ENCODE data around the gene LRRC43.

The LRRC43 gene, protein sequence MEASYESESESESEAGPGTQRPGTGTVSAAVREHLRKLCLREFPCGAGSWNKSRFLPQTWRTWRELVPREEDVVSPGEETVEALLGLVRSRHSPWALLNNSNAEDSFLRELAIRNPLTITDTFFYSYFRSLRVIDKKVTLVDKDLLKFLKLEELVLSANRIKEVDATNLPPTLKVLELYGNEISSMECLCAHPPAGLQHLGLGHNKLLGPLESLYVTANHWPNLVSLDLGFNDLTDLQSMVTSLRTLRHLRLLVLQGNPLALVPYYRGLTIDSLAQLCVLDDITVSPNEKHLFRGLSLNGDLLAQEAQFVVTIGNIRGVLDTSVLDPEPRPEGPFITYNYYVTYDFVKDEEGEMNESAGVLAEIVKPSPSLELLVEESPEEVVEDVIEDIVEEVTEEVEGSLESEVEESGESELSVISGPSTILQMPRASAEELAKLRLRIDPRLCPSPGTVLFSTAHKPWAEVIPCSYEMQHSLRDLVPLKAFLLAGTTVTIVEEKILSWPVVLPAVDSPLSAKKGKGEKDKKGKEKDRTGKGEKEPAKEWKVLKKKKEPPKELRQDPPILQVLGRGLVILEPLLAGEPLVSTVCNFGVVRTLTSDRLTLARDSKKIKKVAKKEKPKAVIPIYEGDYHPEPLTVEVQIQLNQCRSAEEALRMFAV

DNA sequence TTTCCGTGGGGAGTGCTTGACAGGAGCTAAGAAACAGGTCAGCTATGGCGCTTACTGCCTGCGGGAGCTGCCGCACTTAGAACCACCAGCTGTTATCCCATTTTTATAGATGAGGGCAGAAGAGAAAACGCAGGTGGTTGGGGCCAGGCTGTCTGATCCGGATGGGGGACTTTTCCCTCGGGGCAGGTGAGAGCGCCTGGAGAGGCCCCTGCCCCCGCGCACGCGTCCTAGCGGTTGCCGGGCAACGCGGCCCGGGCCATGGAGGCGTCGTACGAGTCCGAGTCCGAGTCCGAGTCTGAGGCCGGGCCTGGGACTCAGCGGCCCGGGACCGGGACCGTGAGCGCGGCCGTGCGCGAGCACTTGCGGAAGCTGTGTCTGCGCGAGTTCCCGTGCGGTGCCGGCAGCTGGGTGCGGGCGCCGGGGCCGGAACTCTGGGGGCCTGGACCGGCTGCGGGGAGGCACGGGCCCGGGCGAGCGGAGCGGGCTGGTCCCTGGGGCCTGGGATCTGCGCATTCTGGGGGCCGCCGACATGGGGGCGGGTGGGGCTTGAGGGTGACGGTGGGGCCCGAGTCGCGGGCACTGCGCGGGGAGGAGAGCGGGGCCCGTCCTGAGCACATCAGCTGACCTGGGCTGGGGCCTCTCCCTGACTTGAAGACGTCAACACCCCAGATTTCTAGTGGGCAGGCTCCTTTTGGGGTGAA, at the start of gene LRRC43:
TSS of gene LRRC43 (plus strand) at position 237 of the 701 bp plus-strand sequence. CDS start at position 259, 22 bp downstream.
- H3K27ac ChIP-seq = no peak within 1 kb of the TSS
- TF ChIP-seq, protein P1, sequence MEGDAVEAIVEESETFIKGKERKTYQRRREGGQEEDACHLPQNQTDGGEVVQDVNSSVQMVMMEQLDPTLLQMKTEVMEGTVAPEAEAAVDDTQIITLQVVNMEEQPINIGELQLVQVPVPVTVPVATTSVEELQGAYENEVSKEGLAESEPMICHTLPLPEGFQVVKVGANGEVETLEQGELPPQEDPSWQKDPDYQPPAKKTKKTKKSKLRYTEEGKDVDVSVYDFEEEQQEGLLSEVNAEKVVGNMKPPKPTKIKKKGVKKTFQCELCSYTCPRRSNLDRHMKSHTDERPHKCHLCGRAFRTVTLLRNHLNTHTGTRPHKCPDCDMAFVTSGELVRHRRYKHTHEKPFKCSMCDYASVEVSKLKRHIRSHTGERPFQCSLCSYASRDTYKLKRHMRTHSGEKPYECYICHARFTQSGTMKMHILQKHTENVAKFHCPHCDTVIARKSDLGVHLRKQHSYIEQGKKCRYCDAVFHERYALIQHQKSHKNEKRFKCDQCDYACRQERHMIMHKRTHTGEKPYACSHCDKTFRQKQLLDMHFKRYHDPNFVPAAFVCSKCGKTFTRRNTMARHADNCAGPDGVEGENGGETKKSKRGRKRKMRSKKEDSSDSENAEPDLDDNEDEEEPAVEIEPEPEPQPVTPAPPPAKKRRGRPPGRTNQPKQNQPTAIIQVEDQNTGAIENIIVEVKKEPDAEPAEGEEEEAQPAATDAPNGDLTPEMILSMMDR (IDR thresholded peaks at IDR 0.05) = no peak
- peak within 1 kb of the TSS; percentile 76 for H3K4me3 ChIP-seq
- no peak for DNase-seq (ENCODE audit: low spot score)

- TF ChIP-seq, protein P1 (IDR thresholded peaks at IDR 0.05) = no peak
- DNase-seq (ENCODE audit: low spot score) = no peak
- Histone ChIP-seq H3K4me3 (no peak overlapping the region), H3K27ac (no peak overlapping the region)
Observed at GRCh38 chr12:122133192-122133950, 49.6 kb upstream of the LRRC43 start.

GRCh38 chr12:122135437-122136031, 47.4 kb upstream of the LRRC43 start:
- TF ChIP-seq, protein P1 (IDR thresholded peaks at IDR 0.05) = no peak
- H3K4me3 ChIP-seq = no peak overlapping the region
- no peak for DNase-seq (ENCODE audit: low spot score)
- H3K27ac ChIP-seq = no peak overlapping the region

DNA sequence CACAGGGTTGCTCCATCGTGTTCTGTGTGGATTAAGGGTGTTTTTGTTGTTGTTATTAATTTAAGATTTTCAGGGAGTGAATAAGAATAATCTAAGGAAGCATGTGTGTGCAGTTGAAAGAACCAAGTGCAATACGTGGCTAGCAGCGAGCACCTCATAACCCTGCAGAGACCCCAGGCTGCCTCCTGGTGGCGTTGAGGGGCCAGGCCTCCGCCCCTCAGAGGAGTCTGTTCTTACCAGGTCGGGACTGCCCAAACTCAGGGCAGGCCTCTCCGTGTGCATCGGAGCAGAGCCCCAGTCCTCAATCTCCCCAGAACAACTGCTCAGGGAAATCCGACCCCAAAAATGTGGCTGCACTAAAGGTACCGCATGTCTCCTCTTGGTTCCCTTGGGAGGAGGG, 45.7 kb upstream of the LRRC43 start:
- Histone ChIP-seq H3K27ac (no peak overlapping the region), H3K4me3 (no peak overlapping the region)
- no peak for DNase-seq (ENCODE audit: low spot score)
- TF ChIP-seq, protein P1 (IDR thresholded peaks at IDR 0.05) = no peak

GRCh38 chr12:122137681-122138080, 45.2 kb upstream of the LRRC43 start:
- no peak for DNase-seq (ENCODE audit: low spot score)
- Histone ChIP-seq H3K4me3 (no peak overlapping the region), H3K27ac (no peak overlapping the region)
- TF ChIP-seq, protein P1 (IDR thresholded peaks at IDR 0.05) = no peak

GRCh38 chr12:122138181-122138580, 44.7 kb upstream of the LRRC43 start:
- H3K4me3 ChIP-seq = no peak overlapping the region
- TF ChIP-seq, protein P1 (IDR thresholded peaks at IDR 0.05) = no peak
- no peak for DNase-seq (ENCODE audit: low spot score)
- no peak overlapping the region for H3K27ac ChIP-seq
